ENCODE measurements around the gene ERCC6L2. TPM values are rescaled to one million over a fixed set of nuclear protein-coding genes. Genes with fewer than 3 reads are reported as not detected.

The ERCC6L2 gene
- polyA plus RNA-seq, 4 donors, result 4.9 to 27.5 (median 9.3) TPM

- FAIRE-seq, result no peak
- no peak for DNase-seq
- peaks cover 0 to 5% (median 0%) of the 10 kb centered on the region in 3 donors for H3K36me3 ChIP-seq (ENCODE audit: control insufficient read depth in 3 of 3, insufficient read depth in 2 of 3, low read depth in 1 of 3, low read length in 3 of 3)
- 78 to 91% (median 87%) methylated on average over 4 of the region's 4 CpGs for whole genome bisulfite sequencing, 3 donors
- no peak overlapping the region for H3K4me3 ChIP-seq (ENCODE audit: low read depth in 1 of 3, low read length in 3 of 3)
- no peaks in the 10 kb centered on the region for H3K27me3 ChIP-seq (ENCODE audit: control insufficient read depth in 3 of 3, insufficient read depth in 3 of 3, low read length in 3 of 3)
- H3K27ac ChIP-seq (ENCODE audit: low read depth in 1 of 3, low read length in 2 of 3), result no peak overlapping the region
- no peaks in the 10 kb centered on the region for H3K4me1 ChIP-seq (ENCODE audit: control insufficient read depth in 3 of 3, insufficient read depth in 2 of 3, low read depth in 1 of 3, low read length in 2 of 3)
- no peaks in the 10 kb centered on the region for H3K9me3 ChIP-seq (ENCODE audit: control insufficient read depth in 2 of 2, insufficient read depth in 1 of 2, low read depth in 1 of 2, low read length in 1 of 2)
Measured at GRCh38 chr9:95979446-95979845, 104.0 kb downstream of the ERCC6L2 start.

- H3K27ac ChIP-seq (ENCODE audit: low read depth in 1 of 3, low read length in 2 of 3), result no peak overlapping the region
- no peaks in the 10 kb centered on the region for H3K9me3 ChIP-seq (ENCODE audit: control insufficient read depth in 2 of 2, insufficient read depth in 1 of 2, low read depth in 1 of 2, low read length in 1 of 2)
- 76 to 93% (median 90%) methylated on average over 8 of the region's 8 CpGs for WGBS, 3 donors
- no peak overlapping the region for H3K4me3 ChIP-seq (ENCODE audit: low read depth in 1 of 3, low read length in 3 of 3)
- no peaks in the 10 kb centered on the region for H3K27me3 ChIP-seq (ENCODE audit: control insufficient read depth in 3 of 3, insufficient read depth in 3 of 3, low read length in 3 of 3)
- no peak for FAIRE-seq
- DNase-seq, result no peak
- H3K4me1 ChIP-seq (ENCODE audit: control insufficient read depth in 3 of 3, insufficient read depth in 2 of 3, low read depth in 1 of 3, low read length in 2 of 3), result no peaks in the 10 kb centered on the region
- H3K36me3 ChIP-seq (ENCODE audit: control insufficient read depth in 3 of 3, insufficient read depth in 2 of 3, low read depth in 1 of 3, low read length in 3 of 3), result peaks cover 0 to 5% (median 0%) of the 10 kb centered on the region in 3 donors
Measured at GRCh38 chr9:95980262-95981125, 105.0 kb downstream of the ERCC6L2 start.

GRCh38 chr9:95981761-95982390 is 106.4 kb downstream of the ERCC6L2 start:
- Histone ChIP-seq H3K4me1 (ENCODE audit: control insufficient read depth in 3 of 3, insufficient read depth in 2 of 3, low read depth in 1 of 3, low read length in 2 of 3) (no peaks in the 10 kb centered on the region), H3K27ac (ENCODE audit: low read depth in 1 of 3, low read length in 2 of 3) (no peak overlapping the region), H3K9me3 (ENCODE audit: control insufficient read depth in 2 of 2, insufficient read depth in 1 of 2, low read depth in 1 of 2, low read length in 1 of 2) (no peaks in the 10 kb centered on the region), H3K36me3 (ENCODE audit: control insufficient read depth in 3 of 3, insufficient read depth in 2 of 3, low read depth in 1 of 3, low read length in 3 of 3) (peaks cover 0 to 6% (median 2%) of the 10 kb centered on the region in 3 donors), H3K27me3 (ENCODE audit: control insufficient read depth in 3 of 3, insufficient read depth in 3 of 3, low read length in 3 of 3) (no peaks in the 10 kb centered on the region), H3K4me3 (ENCODE audit: low read depth in 1 of 3, low read length in 3 of 3) (no peak overlapping the region)
- DNase-seq, result peak in 1 of 2 donors; percentile 18
- WGBS, 3 donors, result 54 to 69% (median 65%) methylated on average over 5 of the region's 5 CpGs
- no peak for FAIRE-seq

DNA sequence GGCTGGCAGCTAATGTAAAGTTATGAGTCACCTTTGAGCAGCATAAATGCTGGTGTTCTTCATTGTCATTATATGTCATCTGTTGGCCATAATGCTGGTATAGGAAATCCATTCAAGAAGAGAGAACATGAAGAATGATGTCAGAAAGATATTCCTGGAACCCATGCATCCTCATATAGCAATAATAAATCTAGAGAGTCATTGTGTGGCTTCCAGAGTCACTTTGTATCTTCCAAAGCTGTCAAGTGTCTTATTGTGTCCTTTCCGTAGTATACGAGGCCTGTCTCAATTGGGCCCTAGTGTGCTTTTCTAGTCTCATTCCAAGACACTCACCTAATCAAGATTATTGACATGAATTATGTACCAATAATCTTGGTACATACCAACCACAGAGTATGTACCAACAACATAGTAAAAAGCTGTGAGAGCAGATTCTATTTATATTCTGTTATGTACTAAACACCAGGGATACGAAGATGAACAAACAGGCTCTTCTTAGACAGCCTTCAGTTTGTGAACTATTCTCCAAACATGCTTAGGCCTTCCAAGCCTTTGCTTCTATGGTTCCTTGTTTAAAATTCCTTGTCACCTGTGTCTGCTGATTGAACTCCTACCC is 110.1 kb downstream of the ERCC6L2 start:
- DNase-seq (no peak), FAIRE-seq (no peak)
- peaks cover 0 to 12% (median 3%) of the 10 kb centered on the region in 3 donors for H3K36me3 ChIP-seq (ENCODE audit: control insufficient read depth in 3 of 3, insufficient read depth in 2 of 3, low read depth in 1 of 3, low read length in 3 of 3)
- no peaks in the 10 kb centered on the region for H3K4me1 ChIP-seq (ENCODE audit: control insufficient read depth in 3 of 3, insufficient read depth in 2 of 3, low read depth in 1 of 3, low read length in 2 of 3)
- no peak overlapping the region for H3K4me3 ChIP-seq (ENCODE audit: low read depth in 1 of 3, low read length in 3 of 3)
- peaks cover 0 to 11% of the 10 kb centered on the region in 2 donors for H3K9me3 ChIP-seq (ENCODE audit: control insufficient read depth in 2 of 2, insufficient read depth in 1 of 2, low read depth in 1 of 2, low read length in 1 of 2)
- WGBS, 3 donors, result 75 to 100% (median 96%) methylated on average over 3 of the region's 3 CpGs
- H3K27me3 ChIP-seq (ENCODE audit: control insufficient read depth in 3 of 3, insufficient read depth in 3 of 3, low read length in 3 of 3), result no peaks in the 10 kb centered on the region
- H3K27ac ChIP-seq (ENCODE audit: low read depth in 1 of 3, low read length in 2 of 3), result no peak overlapping the region

GRCh38 chr9:95989297-95989696 is 113.8 kb downstream of the ERCC6L2 start:
- H3K4me1 ChIP-seq (ENCODE audit: control insufficient read depth in 3 of 3, insufficient read depth in 2 of 3, low read depth in 1 of 3, low read length in 2 of 3), result no peaks in the 10 kb centered on the region
- 53 to 71% (median 53%) methylated on average over 1 of the region's 1 CpG for WGBS, 3 donors
- H3K27me3 ChIP-seq (ENCODE audit: control insufficient read depth in 3 of 3, insufficient read depth in 3 of 3, low read length in 3 of 3), result no peaks in the 10 kb centered on the region
- peaks cover 0 to 11% of the 10 kb centered on the region in 2 donors for H3K9me3 ChIP-seq (ENCODE audit: control insufficient read depth in 2 of 2, insufficient read depth in 1 of 2, low read depth in 1 of 2, low read length in 1 of 2)
- FAIRE-seq, result no peak
- peaks cover 0 to 15% (median 3%) of the 10 kb centered on the region in 3 donors for H3K36me3 ChIP-seq (ENCODE audit: control insufficient read depth in 3 of 3, insufficient read depth in 2 of 3, low read depth in 1 of 3, low read length in 3 of 3)
- H3K27ac ChIP-seq (ENCODE audit: low read depth in 1 of 3, low read length in 2 of 3), result no peak overlapping the region
- DNase-seq, result peak in 1 of 2 donors; percentile 7
- no peak overlapping the region for H3K4me3 ChIP-seq (ENCODE audit: low read depth in 1 of 3, low read length in 3 of 3)

DNA sequence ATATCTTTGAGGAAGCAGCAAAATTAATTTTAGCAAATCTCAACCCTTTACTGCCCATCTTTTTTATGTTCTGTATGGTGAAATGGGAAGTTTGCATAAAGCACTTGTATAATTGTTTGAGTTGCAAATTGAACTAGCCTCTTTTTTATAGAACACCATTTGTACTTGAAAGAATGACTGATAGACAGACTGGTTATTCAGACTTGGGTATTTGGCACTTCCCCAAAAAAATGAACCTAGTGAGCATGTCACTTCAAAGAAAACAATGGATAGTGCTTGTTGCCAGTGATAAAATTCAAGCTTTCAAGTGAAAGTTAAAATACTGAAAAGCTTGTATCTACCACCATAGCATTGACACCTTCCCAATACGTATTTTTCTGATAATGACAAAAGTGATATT is 115.8 kb downstream of the ERCC6L2 start:
- peaks cover 0 to 3% (median 0%) of the 10 kb centered on the region in 3 donors for H3K4me1 ChIP-seq (ENCODE audit: control insufficient read depth in 3 of 3, insufficient read depth in 2 of 3, low read depth in 1 of 3, low read length in 2 of 3)
- no peak for DNase-seq
- H3K27me3 ChIP-seq (ENCODE audit: control insufficient read depth in 3 of 3, insufficient read depth in 3 of 3, low read length in 3 of 3), result no peaks in the 10 kb centered on the region
- peaks cover 0 to 11% of the 10 kb centered on the region in 2 donors for H3K9me3 ChIP-seq (ENCODE audit: control insufficient read depth in 2 of 2, insufficient read depth in 1 of 2, low read depth in 1 of 2, low read length in 1 of 2)
- no peak overlapping the region for H3K4me3 ChIP-seq (ENCODE audit: low read depth in 1 of 3, low read length in 3 of 3)
- peaks cover 0 to 15% (median 1%) of the 10 kb centered on the region in 3 donors for H3K36me3 ChIP-seq (ENCODE audit: control insufficient read depth in 3 of 3, insufficient read depth in 2 of 3, low read depth in 1 of 3, low read length in 3 of 3)
- no peak for FAIRE-seq
- no peak overlapping the region for H3K27ac ChIP-seq (ENCODE audit: low read depth in 1 of 3, low read length in 2 of 3)
- WGBS, 3 donors, result 95 to 97% (median 97%) methylated on average over 1 of the region's 1 CpG

GRCh38 chr9:95992536-95992935 is 117.0 kb downstream of the ERCC6L2 start:
- Histone ChIP-seq H3K9me3 (ENCODE audit: control insufficient read depth in 2 of 2, insufficient read depth in 1 of 2, low read depth in 1 of 2, low read length in 1 of 2) (peaks cover 0 to 8% of the 10 kb centered on the region in 2 donors), H3K27me3 (ENCODE audit: control insufficient read depth in 3 of 3, insufficient read depth in 3 of 3, low read length in 3 of 3) (no peaks in the 10 kb centered on the region), H3K27ac (ENCODE audit: low read depth in 1 of 3, low read length in 2 of 3) (no peak overlapping the region), H3K4me3 (ENCODE audit: low read depth in 1 of 3, low read length in 3 of 3) (no peak overlapping the region), H3K4me1 (ENCODE audit: control insufficient read depth in 3 of 3, insufficient read depth in 2 of 3, low read depth in 1 of 3, low read length in 2 of 3) (peaks cover 0 to 3% (median 0%) of the 10 kb centered on the region in 3 donors), H3K36me3 (ENCODE audit: control insufficient read depth in 3 of 3, insufficient read depth in 2 of 3, low read depth in 1 of 3, low read length in 3 of 3) (peaks cover 0 to 10% (median 1%) of the 10 kb centered on the region in 3 donors)
- WGBS, 3 donors, result 94 to 95% (median 95%) methylated on average over 2 of the region's 2 CpGs
- DNase-seq (no peak), FAIRE-seq (no peak)

DNA sequence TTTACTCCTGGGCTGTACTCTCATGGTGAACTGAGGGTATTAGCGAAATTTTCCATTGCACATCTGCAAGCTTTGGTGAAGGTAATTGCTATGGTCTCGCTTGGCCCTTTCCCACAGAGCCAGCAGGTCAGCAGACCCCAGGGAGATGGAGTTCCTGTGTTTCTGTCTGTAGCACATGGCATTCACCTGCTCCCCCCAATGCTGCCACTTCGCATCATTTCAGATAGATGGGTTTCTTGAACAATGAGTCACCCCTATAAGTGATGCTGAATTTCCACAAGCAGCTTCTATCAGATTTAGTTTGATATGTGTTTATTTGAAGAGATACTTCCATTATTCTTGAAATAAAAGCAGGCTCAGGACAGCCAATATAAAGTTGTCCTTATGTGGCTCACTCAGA is 117.8 kb downstream of the ERCC6L2 start:
- no peaks in the 10 kb centered on the region for H3K27me3 ChIP-seq (ENCODE audit: control insufficient read depth in 3 of 3, insufficient read depth in 3 of 3, low read length in 3 of 3)
- DNase-seq (no peak), FAIRE-seq (no peak)
- peaks cover 0 to 2% of the 10 kb centered on the region in 2 donors for H3K9me3 ChIP-seq (ENCODE audit: control insufficient read depth in 2 of 2, insufficient read depth in 1 of 2, low read depth in 1 of 2, low read length in 1 of 2)
- WGBS, 3 donors, result 96 to 98% (median 97%) methylated on average over 3 of the region's 3 CpGs
- peaks cover 0 to 3% (median 0%) of the 10 kb centered on the region in 3 donors for H3K4me1 ChIP-seq (ENCODE audit: control insufficient read depth in 3 of 3, insufficient read depth in 2 of 3, low read depth in 1 of 3, low read length in 2 of 3)
- H3K36me3 ChIP-seq (ENCODE audit: control insufficient read depth in 3 of 3, insufficient read depth in 2 of 3, low read depth in 1 of 3, low read length in 3 of 3), result peaks cover 0 to 5% (median 0%) of the 10 kb centered on the region in 3 donors
- no peak overlapping the region for H3K4me3 ChIP-seq (ENCODE audit: low read depth in 1 of 3, low read length in 3 of 3)
- H3K27ac ChIP-seq (ENCODE audit: low read depth in 1 of 3, low read length in 2 of 3), result no peak overlapping the region
